Measurements from ENCODE around the gene SLC13A5.

The SLC13A5 gene

DNA sequence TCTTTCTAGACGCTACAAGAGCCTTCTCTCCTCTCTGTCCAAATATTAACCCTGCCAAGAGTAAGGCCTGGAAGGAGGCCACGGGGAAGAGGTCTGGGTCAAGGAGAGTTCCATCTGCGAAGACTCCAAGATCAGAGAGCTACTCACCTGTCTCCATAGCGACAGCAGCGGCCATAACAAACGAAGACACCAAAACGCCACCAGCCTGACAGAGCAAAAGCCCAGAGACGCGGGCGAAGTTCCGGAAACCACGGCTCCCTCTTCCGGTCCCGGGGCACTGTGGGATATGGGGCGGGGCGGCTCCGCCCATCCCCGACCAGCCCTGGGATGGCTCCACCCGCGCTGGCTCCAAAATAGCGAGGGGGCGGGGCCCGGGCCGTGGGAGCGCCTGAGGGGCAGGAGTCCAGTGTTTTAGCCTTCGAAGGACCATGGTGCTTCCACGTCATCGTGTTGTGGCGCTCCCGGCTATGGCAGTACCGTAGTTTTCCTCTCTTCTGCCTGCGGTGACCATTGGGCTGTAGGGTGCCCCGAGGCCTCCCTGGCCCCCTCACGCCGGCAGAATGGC is 61.7 kb downstream of the SLC13A5 start, which contains the start of the genes C17orf100 and MED31:
Gene C17orf100, plus strand, starts transcription at position 409 of the 565 bp plus-strand sequence. Its CDS starts 152 bp downstream, at position 561.
Gene MED31, minus strand, starts transcription at position 252 of the 565 bp plus-strand sequence. Its CDS starts 77 bp downstream, at position 175.
- peak within 1 kb of the TSS; percentile 91 to 94 for H3K4me3 ChIP-seq (ENCODE audit: low read depth in 1 of 2, low read length in 1 of 2)
- no peaks in the 10 kb centered on the region for H3K9me3 ChIP-seq
- peak; percentile 17 for TF ChIP-seq CTCF (IDR thresholded peaks at IDR 0.05)
- peak within 1 kb of the TSS; percentile 95 for H3K27ac ChIP-seq
- H3K4me1 ChIP-seq (ENCODE audit: control insufficient read depth in 1 of 2, insufficient read depth in 1 of 2, low read depth in 1 of 2, low read length in 1 of 2), result peaks cover 29 to 36% of the 10 kb centered on the region in 2 experiments
- peaks cover 47% of the 10 kb centered on the region for H3K27me3 ChIP-seq
- H3K36me3 ChIP-seq, result peaks cover 23% of the 10 kb centered on the region

DNA sequence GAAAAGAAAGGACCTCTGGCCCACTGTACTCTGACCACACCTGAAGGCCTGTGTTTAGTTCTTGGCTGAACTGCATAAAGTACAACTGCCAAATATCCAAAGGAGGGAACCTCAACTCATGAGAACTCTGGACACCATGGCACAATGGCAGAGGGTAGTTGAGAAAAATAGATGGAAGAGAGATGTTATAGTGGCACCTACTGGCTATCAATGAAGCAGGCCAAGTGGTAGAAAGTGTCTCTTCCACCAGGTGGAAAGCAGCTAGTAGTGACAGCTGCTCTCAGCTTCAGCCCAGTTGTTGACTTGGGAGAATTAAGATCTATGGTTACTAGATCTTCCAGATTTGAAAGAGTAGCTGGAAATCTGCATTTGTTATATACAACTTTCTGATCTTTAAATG is 65.0 kb downstream of the SLC13A5 start:
- Histone ChIP-seq H3K36me3 (peaks cover 51% of the 10 kb centered on the region), H3K4me3 (ENCODE audit: low read depth in 1 of 2, low read length in 1 of 2) (no peak overlapping the region), H3K27ac (no peak overlapping the region), H3K4me1 (ENCODE audit: control insufficient read depth in 1 of 2, insufficient read depth in 1 of 2, low read depth in 1 of 2, low read length in 1 of 2) (peaks cover 21 to 26% of the 10 kb centered on the region in 2 experiments), H3K27me3 (peaks cover 14% of the 10 kb centered on the region), H3K9me3 (no peaks in the 10 kb centered on the region)
- TF ChIP-seq CTCF (IDR thresholded peaks at IDR 0.05), result no peak

- Histone ChIP-seq H3K27me3 (no peaks in the 10 kb centered on the region), H3K4me3 (ENCODE audit: low read depth in 1 of 2, low read length in 1 of 2) (no peak overlapping the region), H3K36me3 (peaks cover 59% of the 10 kb centered on the region), H3K4me1 (ENCODE audit: control insufficient read depth in 1 of 2, insufficient read depth in 1 of 2, low read depth in 1 of 2, low read length in 1 of 2) (peaks cover 22 to 24% of the 10 kb centered on the region in 2 experiments), H3K9me3 (no peaks in the 10 kb centered on the region), H3K27ac (peak overlapping the region; percentile 7)
- no peak for TF ChIP-seq CTCF (IDR thresholded peaks at IDR 0.05)
These were observed 69.6 kb downstream of the SLC13A5 start for GRCh38 chr17:6643451-6644125.

DNA sequence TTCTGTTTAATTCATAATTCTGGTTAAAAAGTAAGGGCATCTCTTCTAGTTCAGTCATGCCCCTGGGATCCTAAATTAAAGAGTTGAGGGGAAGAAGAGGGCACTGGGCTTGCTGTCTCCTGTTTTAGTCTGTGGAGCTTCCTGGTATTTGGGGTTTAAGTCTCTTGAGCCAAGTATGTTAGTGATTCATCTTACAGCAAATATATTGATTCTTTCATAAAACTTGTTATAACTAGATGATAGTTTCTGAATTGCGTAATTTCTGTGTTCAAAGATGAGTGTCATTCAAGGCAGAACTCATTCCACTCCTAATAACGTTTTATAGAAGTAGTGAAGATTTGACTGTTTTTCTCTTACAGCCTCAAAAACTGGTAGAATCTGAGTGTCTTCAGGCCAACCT is 70.6 kb downstream of the SLC13A5 start:
- Histone ChIP-seq H3K4me1 (ENCODE audit: control insufficient read depth in 1 of 2, insufficient read depth in 1 of 2, low read depth in 1 of 2, low read length in 1 of 2) (peaks cover 22 to 24% of the 10 kb centered on the region in 2 experiments), H3K27ac (peak overlapping the region; percentile 11), H3K36me3 (peaks cover 51% of the 10 kb centered on the region), H3K4me3 (ENCODE audit: low read depth in 1 of 2, low read length in 1 of 2) (no peak overlapping the region), H3K9me3 (no peaks in the 10 kb centered on the region), H3K27me3 (no peaks in the 10 kb centered on the region)
- TF ChIP-seq CTCF (IDR thresholded peaks at IDR 0.05), result no peak

- peak overlapping the region; percentile 80 for H3K27ac ChIP-seq
- peaks cover 22 to 24% of the 10 kb centered on the region in 2 experiments for H3K4me1 ChIP-seq (ENCODE audit: control insufficient read depth in 1 of 2, insufficient read depth in 1 of 2, low read depth in 1 of 2, low read length in 1 of 2)
These were observed 71.8 kb downstream of the SLC13A5 start for GRCh38 chr17:6641247-6641863.

More at GRCh38 chr17:6641247-6641863, 71.8 kb downstream of the SLC13A5 start:
- no peaks in the 10 kb centered on the region for H3K27me3 ChIP-seq
- H3K9me3 ChIP-seq, result no peaks in the 10 kb centered on the region
- peaks cover 38% of the 10 kb centered on the region for H3K36me3 ChIP-seq
- TF ChIP-seq CTCF (IDR thresholded peaks at IDR 0.05), result no peak
- peak overlapping the region; percentile 91 to 92 for H3K4me3 ChIP-seq (ENCODE audit: low read depth in 1 of 2, low read length in 1 of 2)

All from neutrophil (primary cell).